ENCODE results near the gene TBC1D22A. TPM values are rescaled to one million over a fixed set of nuclear protein-coding genes. Genes with fewer than 3 reads are reported as not detected.

TBC1D22A gene
- total and polyA plus RNA-seq, 4 donors, result 4.1 to 12.4 (median 8.4) TPM

- Histone ChIP-seq H3K27me3 (ENCODE audit: control insufficient read depth in 4 of 4, insufficient read depth in 4 of 4, low read length in 3 of 4) (no peaks in the 10 kb centered on the region), H3K4me1 (ENCODE audit: control insufficient read depth in 4 of 4, insufficient read depth in 4 of 4, low read length in 3 of 4) (peaks cover 0 to 7% (median 4%) of the 10 kb centered on the region in 4 donors), H3K4me3 (ENCODE audit: low read depth in 1 of 3, low read length in 3 of 3) (no peak overlapping the region), H3K9ac (ENCODE audit: low read depth in 1 of 2, low read length in 2 of 2) (no peak overlapping the region), H3K27ac (ENCODE audit: low read depth in 1 of 2, low read length in 2 of 2) (no peak overlapping the region), H3K9me3 (ENCODE audit: control insufficient read depth in 4 of 4, low read length in 3 of 4) (peaks cover 0 to 5% (median 0%) of the 10 kb centered on the region in 4 donors), H3K36me3 (ENCODE audit: control insufficient read depth in 4 of 4, insufficient read depth in 3 of 4, low read depth in 1 of 4, low read length in 3 of 4) (no peaks in the 10 kb centered on the region)
- TF ChIP-seq GABPA (IDR thresholded peaks at IDR 0.05 in 1 of 2, conservative IDR thresholded peaks at IDR 0.05 in 1 of 2), result no peak
- no peak for TF ChIP-seq MAX (IDR thresholded peaks at IDR 0.05)
- no peak for TF ChIP-seq FOXA2 (IDR thresholded peaks at IDR 0.05)
- no peak for TF ChIP-seq SP1 (IDR thresholded peaks at IDR 0.05)
- no peak for TF ChIP-seq RAD21 (IDR thresholded peaks at IDR 0.05)
- TF ChIP-seq TAF1 (conservative IDR thresholded peaks at IDR 0.05), result no peak
- no peak for TF ChIP-seq ATF3 (IDR thresholded peaks at IDR 0.05)
- TF ChIP-seq CTCF (IDR thresholded peaks at IDR 0.05; ENCODE audit: low read depth, low read length, missing input control), result no peak
- no peak for DNase-seq (ENCODE audit: low spot score)
- 90% methylated on average over 8 of the region's 8 CpGs for WGBS
Measured at GRCh38 chr22:47094861-47095330, 332.4 kb downstream of the TBC1D22A start.

DNA sequence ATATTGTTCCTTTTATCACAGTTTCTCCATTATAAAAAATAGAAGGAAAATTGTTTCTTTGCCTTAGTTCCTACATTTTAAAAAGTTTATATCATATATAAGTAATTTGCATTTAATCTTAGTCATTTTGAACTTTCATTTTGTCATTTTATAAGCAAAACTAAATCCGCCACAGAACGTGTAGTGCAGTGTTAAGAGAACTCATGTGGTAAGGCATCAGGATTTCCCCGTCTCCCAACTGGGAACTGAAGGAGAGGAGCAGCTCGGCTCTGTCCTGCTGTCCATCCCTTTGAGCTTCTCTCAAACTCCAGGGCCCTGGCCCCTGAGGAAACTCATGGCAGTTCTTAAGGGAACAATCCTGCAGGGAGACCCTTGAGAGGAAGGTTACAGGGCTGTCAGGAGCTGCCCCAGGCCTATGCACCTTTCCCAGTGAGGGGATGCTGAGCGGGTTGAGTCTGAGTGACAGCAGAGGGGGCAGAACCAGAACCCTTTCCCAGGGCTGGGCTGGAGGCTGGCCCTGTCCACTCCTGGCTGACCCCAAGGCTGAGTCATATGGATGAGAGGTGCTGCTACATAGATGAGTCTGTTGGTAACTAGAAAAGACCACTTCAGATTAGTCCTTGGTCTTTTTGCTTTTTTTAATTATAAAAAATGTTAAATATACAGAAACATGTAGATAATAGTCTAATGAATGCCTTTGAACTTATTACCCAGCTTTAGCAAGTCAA, 333.1 kb downstream of the TBC1D22A start:
- 86% methylated on average over 5 of the region's 5 CpGs for WGBS
- Histone ChIP-seq H3K36me3 (ENCODE audit: control insufficient read depth in 4 of 4, insufficient read depth in 3 of 4, low read depth in 1 of 4, low read length in 3 of 4) (no peaks in the 10 kb centered on the region), H3K4me3 (ENCODE audit: low read depth in 1 of 3, low read length in 3 of 3) (no peak overlapping the region), H3K4me1 (ENCODE audit: control insufficient read depth in 4 of 4, insufficient read depth in 4 of 4, low read length in 3 of 4) (peaks cover 0 to under 1% (median under 1%) of the 10 kb centered on the region in 4 donors), H3K9me3 (ENCODE audit: control insufficient read depth in 4 of 4, low read length in 3 of 4) (peaks cover 0 to 5% (median 0%) of the 10 kb centered on the region in 4 donors), H3K27ac (ENCODE audit: low read depth in 1 of 2, low read length in 2 of 2) (no peak overlapping the region), H3K27me3 (ENCODE audit: control insufficient read depth in 4 of 4, insufficient read depth in 4 of 4, low read length in 3 of 4) (no peaks in the 10 kb centered on the region), H3K9ac (ENCODE audit: low read depth in 1 of 2, low read length in 2 of 2) (no peak overlapping the region)
- no peak for DNase-seq (ENCODE audit: low spot score)
- TF ChIP-seq REST (IDR thresholded peaks at IDR 0.05) (no peak), JUND (IDR thresholded peaks at IDR 0.05) (no peak), HNF4G (IDR thresholded peaks at IDR 0.05) (no peak), TAF1 (conservative IDR thresholded peaks at IDR 0.05) (no peak), MAX (IDR thresholded peaks at IDR 0.05) (no peak), ZBTB33 (IDR thresholded peaks at IDR 0.05) (no peak), CTCF (IDR thresholded peaks at IDR 0.05; ENCODE audit: low read depth, low read length, missing input control) (no peak), GABPA (IDR thresholded peaks at IDR 0.05 in 1 of 2, conservative IDR thresholded peaks at IDR 0.05 in 1 of 2) (no peak), YY1 (IDR thresholded peaks at IDR 0.05) (no peak), RXRA (IDR thresholded peaks at IDR 0.05) (no peak), RAD21 (IDR thresholded peaks at IDR 0.05) (no peak), SP1 (IDR thresholded peaks at IDR 0.05) (no peak), HNF4A (conservative IDR thresholded peaks at IDR 0.05) (no peak), NR2F2 (IDR thresholded peaks at IDR 0.05) (no peak), EGR1 (IDR thresholded peaks at IDR 0.05; ENCODE audit: low read depth in 2 of 2) (no peak), FOXA1 (IDR thresholded peaks at IDR 0.05) (no peak)
